Measurements from ENCODE around the gene MAPT.

Gene MAPT

GRCh38 chr17:45976391-45976754, 82.0 kb downstream of the MAPT start:
- DNase-seq, result no peak

DNA sequence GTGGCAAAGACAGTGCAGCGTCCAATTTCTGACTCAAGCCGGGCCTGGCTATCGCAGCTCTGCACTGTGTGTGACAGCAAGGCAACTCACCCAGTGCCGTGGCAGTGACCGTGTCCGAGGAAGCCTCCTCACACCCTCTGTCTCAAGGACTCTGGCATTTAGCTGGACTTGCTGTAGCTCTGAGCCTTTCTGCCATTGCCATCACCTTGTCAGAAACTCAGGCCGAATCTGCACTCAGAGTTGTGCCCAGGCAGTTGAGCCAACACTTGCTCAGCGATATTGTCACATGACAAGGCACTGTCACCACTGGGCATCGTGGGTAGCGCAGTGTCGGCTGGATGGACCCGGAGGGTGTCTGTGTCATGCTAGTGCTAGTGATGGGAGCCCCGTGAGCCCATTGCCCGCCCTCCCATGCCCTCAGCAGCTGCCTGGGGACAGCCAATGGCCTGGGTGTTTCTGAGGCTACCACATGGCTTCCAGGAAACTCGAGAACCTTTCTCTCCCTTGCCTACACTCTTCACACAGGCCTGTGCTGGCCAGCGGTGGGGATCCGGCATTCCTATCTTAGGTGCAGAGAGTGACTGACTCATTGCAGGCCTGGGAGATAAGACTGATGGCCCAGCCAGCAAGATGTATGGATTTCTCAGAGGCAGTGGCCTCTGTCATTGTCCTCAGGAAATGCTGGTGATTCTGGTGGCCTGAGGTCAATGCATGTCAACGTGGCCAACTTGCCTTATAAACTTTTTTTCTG, 82.6 kb downstream of the MAPT start:
- DNase-seq, result no peak

DNA sequence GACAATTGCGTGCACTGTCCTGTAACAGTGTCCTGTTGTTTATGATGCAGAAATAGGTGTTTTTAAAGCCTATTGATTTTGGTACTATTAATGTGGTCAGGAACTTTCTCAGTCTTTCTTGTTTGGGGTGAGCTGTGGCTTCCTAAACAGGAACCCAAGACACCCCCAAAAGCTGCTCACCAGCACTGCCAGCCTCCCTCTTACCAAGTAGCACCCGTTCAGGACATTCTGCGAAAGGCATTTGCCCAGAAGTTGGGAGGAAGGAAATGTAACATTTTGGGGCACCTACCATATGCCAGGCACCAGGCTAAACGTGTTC, 83.1 kb downstream of the MAPT start:
- no peak for DNase-seq

DNA sequence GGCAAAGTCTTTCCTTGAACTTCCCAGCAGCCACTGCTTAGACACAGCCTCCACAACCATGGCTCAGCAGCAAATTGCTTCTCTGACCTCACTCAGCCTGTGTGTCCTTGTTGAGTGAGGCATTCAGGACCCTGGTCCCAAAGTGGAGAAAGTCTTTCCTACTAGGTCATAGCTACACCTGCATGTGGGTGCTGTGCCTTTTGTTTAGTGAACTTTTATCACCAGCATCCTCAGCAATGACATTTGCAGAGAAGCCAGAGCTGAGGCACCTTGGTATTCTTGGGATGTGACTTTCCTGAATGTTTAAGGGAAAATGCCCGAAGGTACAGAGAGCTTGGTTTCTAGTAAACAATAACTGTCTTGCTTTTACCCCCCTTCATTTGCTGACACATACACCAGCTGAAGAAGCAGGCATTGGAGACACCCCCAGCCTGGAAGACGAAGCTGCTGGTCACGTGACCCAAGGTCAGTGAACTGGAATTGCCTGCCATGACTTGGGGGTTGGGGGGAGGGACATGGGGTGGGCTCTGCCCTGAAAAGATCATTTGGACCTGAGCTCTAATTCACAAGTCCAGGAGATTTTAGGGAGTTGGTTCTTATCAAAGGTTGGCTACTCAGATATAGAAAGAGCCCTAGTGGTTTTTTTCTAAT, 83.7 kb downstream of the MAPT start:
- DNase-seq, result no peak

GRCh38 chr17:45979137-45979536, 84.8 kb downstream of the MAPT start:
- DNase-seq, result no peak

DNA sequence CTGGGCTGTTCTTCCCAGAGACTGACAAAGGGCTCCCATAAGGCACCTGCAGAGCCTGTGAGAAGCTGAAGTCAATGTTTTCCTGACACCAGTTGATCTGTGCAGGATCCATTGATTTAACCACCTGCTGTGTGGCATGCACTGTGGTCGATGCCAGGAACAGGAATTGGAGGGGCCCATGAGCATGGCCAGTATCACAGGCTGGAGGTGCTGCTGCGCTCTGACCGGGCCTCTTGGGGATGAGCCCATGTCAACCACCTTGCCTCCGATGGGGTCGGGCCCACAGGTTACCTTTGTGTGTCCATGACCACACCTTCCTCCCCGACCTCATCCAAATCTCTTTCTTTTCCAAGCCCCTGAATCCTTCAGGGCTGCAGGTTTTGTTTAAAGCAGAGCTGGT, 86.5 kb downstream of the MAPT start:
- DNase-seq, result no peak

DNA sequence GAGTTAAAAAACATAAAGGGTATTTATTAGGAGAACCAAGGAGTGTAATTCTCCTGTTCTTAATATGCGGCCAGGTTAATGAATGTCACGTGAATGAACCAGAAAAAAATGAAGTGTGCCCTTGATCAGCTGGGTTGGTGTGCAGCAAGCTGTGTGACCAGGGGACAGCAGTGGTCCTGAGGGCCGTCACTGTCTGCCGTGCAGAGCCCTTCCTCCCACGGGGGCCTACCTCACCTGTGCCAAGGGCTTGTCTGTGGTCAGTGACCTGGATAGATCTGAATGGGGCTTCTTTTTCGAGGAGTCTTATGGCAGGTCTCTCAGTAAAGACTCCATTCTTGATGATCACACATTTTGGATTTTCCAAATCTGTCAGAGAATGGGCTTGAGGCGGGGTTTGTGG, 87.0 kb downstream of the MAPT start:
- no peak for DNase-seq

GRCh38 chr17:45982791-45983613, 88.6 kb downstream of the MAPT start:
- no peak for DNase-seq

DNA sequence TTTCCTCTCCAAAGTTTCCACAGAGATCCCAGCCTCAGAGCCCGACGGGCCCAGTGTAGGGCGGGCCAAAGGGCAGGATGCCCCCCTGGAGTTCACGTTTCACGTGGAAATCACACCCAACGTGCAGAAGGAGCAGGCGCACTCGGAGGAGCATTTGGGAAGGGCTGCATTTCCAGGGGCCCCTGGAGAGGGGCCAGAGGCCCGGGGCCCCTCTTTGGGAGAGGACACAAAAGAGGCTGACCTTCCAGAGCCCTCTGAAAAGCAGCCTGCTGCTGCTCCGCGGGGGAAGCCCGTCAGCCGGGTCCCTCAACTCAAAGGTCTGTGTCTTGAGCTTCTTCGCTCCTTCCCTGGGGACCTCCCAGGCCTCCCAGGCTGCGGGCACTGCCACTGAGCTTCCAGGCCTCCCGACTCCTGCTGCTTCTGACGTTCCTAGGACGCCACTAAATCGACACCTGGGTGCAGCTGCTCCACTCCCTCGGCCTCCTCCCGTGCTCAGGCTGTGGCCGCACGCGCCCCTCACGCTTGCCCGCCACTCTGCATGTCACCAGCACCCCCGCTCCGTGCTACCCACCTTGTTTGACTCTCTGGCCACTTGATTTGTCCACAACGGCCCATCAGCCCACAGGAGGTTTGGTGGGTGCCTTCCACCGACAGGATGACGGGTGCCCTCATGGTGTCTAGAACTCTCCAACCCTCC, 89.4 kb downstream of the MAPT start:
- no peak for DNase-seq

DNA sequence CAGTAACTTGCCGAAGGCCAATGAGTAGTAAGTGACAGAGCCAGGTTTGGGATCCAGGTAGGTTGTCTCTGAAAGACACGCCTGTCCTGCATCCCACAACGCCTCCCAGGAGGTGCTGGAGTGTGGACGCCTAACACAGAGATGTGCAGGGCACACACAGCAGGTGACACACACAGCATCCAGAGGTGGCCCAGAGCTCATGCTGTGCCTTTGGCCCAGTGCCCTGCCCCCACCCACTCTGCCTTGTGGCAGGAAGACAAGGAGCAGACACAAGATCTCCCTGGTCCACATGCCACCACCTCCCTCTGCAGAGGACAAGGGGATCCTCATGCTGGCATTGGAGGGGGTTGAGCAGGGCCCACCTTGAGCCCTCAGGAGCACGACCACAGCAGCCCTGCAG, 90.0 kb downstream of the MAPT start:
- no peak for DNase-seq

DNA sequence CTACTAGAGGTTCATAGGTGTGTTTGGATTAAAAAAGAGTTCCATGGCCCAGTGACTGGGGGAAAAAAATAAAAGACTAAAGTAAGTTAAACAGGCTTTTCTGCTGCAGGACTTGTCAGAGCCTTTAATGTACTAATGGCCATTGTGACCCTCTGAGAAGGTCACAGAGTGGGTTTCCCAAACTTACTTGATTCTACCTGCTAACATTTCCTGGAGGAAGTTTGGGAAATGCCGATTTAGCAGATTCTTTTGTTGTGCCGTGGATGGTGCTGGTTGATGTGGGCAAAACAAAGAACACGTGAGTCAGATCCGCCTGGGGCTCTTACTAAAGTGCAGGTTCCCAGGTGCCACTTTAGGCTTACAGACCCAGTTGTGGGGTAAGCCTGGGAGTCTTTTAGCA, 91.1 kb downstream of the MAPT start:
- DNase-seq, result no peak

DNA sequence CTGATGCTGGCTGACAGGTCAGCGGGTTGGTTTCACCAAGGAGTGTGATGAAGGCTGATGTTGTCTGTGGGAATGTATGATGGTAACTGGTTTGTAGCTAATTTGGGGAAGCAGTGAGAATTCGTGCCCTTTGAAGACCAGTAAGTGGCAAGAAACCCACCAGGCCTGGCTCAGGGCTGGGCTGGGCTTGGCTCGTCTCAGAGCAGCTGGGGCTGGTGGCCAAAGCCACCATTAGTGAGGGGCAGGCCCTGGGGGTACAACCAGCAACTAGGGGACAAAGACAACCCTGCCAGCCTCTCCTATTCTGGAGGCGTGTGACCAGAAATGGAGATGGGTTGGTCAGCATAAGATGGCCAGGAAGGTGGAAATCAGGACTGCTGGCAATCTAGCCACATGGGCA, 91.7 kb downstream of the MAPT start:
- no peak for DNase-seq

DNA sequence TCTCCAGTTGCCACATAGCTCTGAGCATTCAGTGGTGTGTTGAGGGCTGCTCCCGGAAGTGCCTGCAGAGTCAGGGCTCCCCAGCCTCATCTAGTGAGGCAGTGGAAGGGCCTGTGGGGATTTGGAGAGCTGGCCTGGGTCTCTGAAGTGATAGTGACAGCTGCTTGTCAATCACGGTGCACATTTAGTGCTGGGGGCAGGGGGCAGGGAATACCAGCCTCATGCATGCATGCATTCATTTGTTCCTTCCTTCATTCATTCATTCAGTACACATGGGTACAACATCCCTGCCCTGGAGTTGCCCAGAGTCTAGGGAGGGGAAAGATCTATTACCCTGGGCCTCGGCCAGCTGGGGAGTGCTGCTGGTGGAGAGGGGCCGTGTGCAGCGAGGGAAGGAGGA, 93.4 kb downstream of the MAPT start:
- no peak for DNase-seq

DNA sequence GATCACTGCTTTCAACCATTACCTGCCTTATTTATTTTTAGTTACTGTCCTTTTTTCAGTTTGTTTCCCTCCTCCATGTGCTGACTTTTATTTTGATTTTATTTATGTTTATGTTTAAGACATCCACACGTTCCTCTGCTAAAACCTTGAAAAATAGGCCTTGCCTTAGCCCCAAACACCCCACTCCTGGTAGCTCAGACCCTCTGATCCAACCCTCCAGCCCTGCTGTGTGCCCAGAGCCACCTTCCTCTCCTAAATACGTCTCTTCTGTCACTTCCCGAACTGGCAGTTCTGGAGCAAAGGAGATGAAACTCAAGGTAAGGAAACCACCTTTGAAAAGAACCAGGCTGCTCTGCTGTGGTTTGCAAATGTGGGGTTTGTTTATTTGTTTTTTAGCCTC, 95.4 kb downstream of the MAPT start:
- DNase-seq, result no peak

DNA sequence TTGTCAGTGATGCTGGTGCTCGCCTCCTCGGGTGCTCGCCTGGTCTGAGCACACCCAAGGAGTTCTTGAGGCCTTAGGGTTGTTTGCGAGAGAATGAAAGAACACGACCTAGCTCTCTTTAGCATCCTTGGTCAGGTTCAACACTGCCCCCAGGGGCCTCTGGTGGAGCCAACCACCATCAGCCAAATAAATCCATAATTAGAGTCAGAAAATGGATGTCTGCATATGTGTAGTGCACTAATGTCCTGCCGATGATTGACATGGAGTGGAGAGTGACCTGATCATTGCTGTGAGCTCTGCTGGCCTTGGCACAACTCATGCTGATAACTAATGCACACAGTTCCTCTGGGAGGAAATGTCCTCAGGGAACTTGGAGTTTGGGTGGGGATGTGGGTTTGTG, 96.5 kb downstream of the MAPT start:
- DNase-seq, result no peak

DNA sequence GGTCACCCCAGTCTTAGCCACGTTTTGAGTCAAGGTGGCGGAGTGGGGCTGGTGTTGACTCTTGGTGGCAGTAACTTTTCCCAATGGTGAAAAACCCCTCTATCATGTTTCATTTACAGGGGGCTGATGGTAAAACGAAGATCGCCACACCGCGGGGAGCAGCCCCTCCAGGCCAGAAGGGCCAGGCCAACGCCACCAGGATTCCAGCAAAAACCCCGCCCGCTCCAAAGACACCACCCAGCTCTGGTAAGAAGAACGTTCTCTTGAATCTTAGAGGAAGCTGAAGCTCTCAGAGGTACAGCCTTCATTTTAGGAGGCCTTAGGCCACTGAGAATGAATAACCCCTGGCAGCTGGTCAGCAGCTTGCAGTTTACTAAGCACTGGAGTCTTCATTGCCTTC, 97.0 kb downstream of the MAPT start:
- DNase-seq, result no peak

DNA sequence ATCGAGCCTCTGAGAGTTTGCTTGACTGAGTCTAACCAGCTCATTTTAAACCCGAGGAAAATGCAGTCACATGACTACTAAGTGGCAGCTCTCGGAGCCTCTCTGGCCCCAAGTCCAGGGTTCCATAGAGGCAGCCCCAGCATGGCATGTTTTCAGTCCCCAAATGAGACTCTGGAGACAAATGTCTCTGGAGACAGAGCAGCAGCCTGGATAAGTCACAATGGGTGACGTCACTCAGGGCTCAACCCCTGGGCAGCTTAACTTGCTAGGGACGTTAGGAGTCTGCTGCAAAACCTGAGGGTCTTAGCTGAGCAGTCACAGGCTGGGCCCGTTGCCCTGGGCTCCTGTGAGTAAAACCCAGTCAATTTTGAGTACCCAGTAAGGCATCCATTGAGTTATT, 97.8 kb downstream of the MAPT start:
- DNase-seq, result no peak

DNA sequence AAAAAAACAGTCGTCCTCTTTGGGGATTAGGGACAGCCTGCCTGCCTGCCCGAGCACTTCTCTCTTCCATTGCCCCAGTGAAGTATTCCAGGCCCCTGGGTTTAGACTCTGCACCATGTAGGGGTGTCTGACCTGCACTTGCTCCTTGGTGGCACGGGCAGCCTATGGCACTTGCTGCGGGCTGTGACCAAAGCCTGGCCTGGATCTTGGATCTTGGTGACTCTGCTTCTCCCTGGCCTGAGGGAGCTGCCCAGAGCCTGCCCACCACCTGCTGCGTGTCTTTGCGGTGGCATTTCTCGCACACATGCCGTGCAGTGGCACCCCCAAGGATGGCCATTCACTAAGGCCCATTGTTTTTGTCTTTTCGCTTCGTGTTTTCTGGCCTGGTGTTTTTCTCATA, 98.5 kb downstream of the MAPT start:
- no peak for DNase-seq

- no peak for DNase-seq
These were observed 99.7 kb downstream of the MAPT start for GRCh38 chr17:45993962-45994627.

DNA sequence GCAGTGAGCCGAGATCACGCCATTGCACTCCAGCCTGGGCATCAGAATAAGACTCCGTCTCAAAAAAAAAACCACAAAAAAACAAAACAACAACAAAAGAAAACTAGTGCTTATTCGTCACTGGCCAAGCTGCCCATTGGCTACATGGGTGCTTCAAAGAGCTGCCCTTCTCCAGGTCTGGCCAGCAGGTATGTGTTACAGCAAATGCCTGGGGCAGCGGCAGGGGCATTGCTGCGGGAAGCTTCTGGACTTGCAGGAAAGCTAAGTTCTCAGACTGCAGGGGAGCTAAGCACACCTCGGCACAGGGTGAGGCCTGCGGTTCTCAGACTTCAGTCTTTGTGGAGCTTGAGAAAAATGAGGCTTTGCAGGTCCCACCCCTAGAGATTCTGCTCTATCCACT, 100.6 kb downstream of the MAPT start:
- no peak for DNase-seq

DNA sequence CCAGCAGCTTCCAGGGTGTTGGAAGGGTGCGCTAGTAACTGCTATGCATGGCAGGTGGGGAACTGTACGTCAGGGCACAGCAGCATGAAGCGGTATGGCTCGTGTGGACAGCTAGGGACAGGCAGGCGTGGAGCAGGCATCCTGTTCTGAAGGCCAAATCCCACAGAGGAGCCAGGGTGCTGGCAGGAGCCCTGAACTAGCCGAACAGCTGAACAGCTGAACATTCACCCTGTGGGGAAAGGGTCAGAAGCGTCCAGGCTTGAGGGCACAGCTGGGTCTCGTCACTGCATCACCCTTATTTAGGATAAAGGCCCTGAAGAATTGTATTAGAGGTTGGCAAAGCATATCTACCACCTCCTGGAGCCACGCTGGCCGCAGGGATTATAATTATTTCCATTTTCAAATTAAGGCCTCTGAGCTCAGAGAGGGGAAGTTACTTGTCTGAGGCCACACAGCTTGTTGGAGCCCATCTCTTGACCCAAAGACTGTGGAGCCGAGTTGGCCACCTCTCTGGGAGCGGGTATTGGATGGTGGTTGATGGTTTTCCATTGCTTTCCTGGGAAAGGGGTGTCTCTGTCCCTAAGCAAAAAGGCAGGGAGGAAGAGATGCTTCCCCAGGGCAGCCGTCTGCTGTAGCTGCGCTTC, 101.4 kb downstream of the MAPT start:
- no peak for DNase-seq

DNA sequence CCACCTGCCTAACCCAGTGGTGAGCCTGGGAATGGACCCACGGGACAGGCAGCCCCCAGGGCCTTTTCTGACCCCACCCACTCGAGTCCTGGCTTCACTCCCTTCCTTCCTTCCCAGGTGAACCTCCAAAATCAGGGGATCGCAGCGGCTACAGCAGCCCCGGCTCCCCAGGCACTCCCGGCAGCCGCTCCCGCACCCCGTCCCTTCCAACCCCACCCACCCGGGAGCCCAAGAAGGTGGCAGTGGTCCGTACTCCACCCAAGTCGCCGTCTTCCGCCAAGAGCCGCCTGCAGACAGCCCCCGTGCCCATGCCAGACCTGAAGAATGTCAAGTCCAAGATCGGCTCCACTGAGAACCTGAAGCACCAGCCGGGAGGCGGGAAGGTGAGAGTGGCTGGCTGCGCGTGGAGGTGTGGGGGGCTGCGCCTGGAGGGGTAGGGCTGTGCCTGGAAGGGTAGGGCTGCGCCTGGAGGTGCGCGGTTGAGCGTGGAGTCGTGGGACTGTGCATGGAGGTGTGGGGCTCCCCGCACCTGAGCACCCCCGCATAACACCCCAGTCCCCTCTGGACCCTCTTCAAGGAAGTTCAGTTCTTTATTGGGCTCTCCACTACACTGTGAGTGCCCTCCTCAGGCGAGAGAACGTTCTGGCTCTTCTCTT, 102.1 kb downstream of the MAPT start:
- no peak for DNase-seq

All from NCI-H2227 treated with DMSO at 0.1 percent for 48 hours (cell line).